HFF-Myc (cell line): ENCODE results near the gene TMEM9.

ENCODE experiments used
- DNase-seq: peaks from one replicate; pipeline ENCODE4 v3.0.0-alpha.2; 2011; ENCODE audit warnings: low read depth; ENCODE audit errors: extremely low read depth
- H3K4me3 ChIP-seq: replicated peaks from 2 replicates; pipeline ENCODE4 v1.5.1; 2011; ENCODE audit warnings: low read depth, mild to moderate bottlenecking, control low read depth, low read length
- CTCF ChIP-seq: IDR thresholded peaks from 2 replicates; pipeline ENCODE4 v1.5.1; 2012; ENCODE audit warnings: mild to moderate bottlenecking, low read depth, low read length, control low read depth; ENCODE audit errors: missing control alignments

The TMEM9 gene

GRCh38 chr1:201190005-201190404 lies 35.7 kb upstream of the TMEM9 start:
- TF ChIP-seq CTCF = no peak
- no peak overlapping the region for H3K4me3 ChIP-seq
- no peak for DNase-seq

GRCh38 chr1:201189085-201189484 lies 34.8 kb upstream of the TMEM9 start:
- no peak overlapping the region for H3K4me3 ChIP-seq
- TF ChIP-seq CTCF = no peak
- DNase-seq = no peak

- no peak for DNase-seq
- no peak overlapping the region for H3K4me3 ChIP-seq
- TF ChIP-seq CTCF = no peak
Measured at GRCh38 chr1:201186192-201186591, 31.9 kb upstream of the TMEM9 start.

GRCh38 chr1:201185527-201186128 lies 31.4 kb upstream of the TMEM9 start:
- no peak for TF ChIP-seq CTCF
- H3K4me3 ChIP-seq = no peak overlapping the region
- DNase-seq = no peak

GRCh38 chr1:201185123-201185453 lies 30.8 kb upstream of the TMEM9 start:
- no peak for TF ChIP-seq CTCF
- H3K4me3 ChIP-seq = no peak overlapping the region
- DNase-seq = no peak

GRCh38 chr1:201184307-201185122 lies 30.2 kb upstream of the TMEM9 start:
- peak; percentile 81 for DNase-seq
- H3K4me3 ChIP-seq = no peak overlapping the region
- TF ChIP-seq CTCF = peak; percentile 74
